K562 (cell line): ENCODE results near the gene GCDH. TPM values are rescaled to one million over a fixed set of nuclear protein-coding genes. Genes with fewer than 3 reads are reported as not detected.

Experiments
- ATAC-seq: fragments of 200-7000 bp; cut with Tn5 transposase; 3 replicates; pipeline ENCODE4 v1.9.1; 2020; ENCODE audit warnings: moderate library complexity
- BruUV-seq: library from RNA; stranded (reverse); fragments of 400-500 nt; replicated peaks from 2 replicates; lab custom pipeline; 2021; lab: Mats Ljungman, UMichigan
- CTCF ChIA-PET: fragments of 300-600 bp; formaldehyde crosslinking; extraction: SDS; loops from one replicate; lab custom pipeline; 2021; ENCODE audit warnings: low intra/inter-chr PET ratio; lab: Yijun Ruan, JAX
- POLR2A ChIA-PET: fragments of 300-600, 350-650 bp; sonication (Branson Sonifier 250); formaldehyde crosslinking; extraction: SDS; loops from one replicate; lab custom pipeline; 2021; ENCODE audit warnings: antibody characterized with exemption, inconsistent platforms; lab: Yijun Ruan, JAX
- DNase-seq, 4 experiments: peaks; one replicate each; pipeline versions ENCODE4 v3.0.0 to v3.0.0-alpha.2; 2011 to 2018; ENCODE audit warnings: low spot score in 3 of 4, mixed read lengths in 3 of 4; ENCODE audit errors: extremely low read depth in 1 of 4
- FAIRE-seq: peaks from 2 replicates; lab custom pipeline; 2011; peaks lifted over from hg19 to GRCh38; lab: Jason Lieb, UNC
- H2AFZ ChIP-seq: 2 replicates; pipeline ENCODE4 v1.6.0; 2011; ENCODE audit warnings: low read depth, low read length, control low read depth, inconsistent platforms
- H3K27ac ChIP-seq: fragments of 200-600 bp; 3 replicates; pipeline ENCODE4 v1.8.0; 2011; ENCODE audit warnings: low read depth, mild to moderate bottlenecking, control low read depth, inconsistent platforms, low read length, moderate library complexity, mixed read lengths; ENCODE audit errors: extremely low read depth
- H3K27me3 ChIP-seq, 2 experiments: fragments of 300-600 bp in 1 of 2; 2 replicates in 1 of 2; 3 replicates in 1 of 2; pipeline versions ENCODE4 v1.6.0 to v1.8.0; 2011; ENCODE audit warnings: inconsistent platforms in 2 of 2, low read length in 2 of 2, mild to moderate bottlenecking in 1 of 2, mixed read lengths in 1 of 2, moderate library complexity in 1 of 2; ENCODE audit not compliant: control insufficient read depth in 2 of 2, insufficient read depth in 2 of 2
- H3K36me3 ChIP-seq: fragments of 300-600 bp; 3 replicates; pipeline ENCODE4 v1.8.0; 2011; ENCODE audit warnings: mild to moderate bottlenecking, low read length, inconsistent platforms; ENCODE audit not compliant: control insufficient read depth, insufficient read depth
- H3K4me1 ChIP-seq, 2 experiments: fragments of 200-600 bp in 1 of 2; replicated peaks in 1 of 2; 2 replicates in 1 of 2; 3 replicates in 1 of 2; pipeline versions ENCODE4 v1.5.1 to v1.8.0; 2011; ENCODE audit warnings: inconsistent platforms in 2 of 2, low read length in 2 of 2, mild to moderate bottlenecking in 1 of 2, mixed read lengths in 1 of 2, moderate library complexity in 1 of 2; ENCODE audit not compliant: control insufficient read depth in 2 of 2, insufficient read depth in 2 of 2
- H3K4me2 ChIP-seq: 2 replicates; pipeline ENCODE4 v1.6.1; 2011; ENCODE audit warnings: low read length, control low read depth, inconsistent platforms, mixed read lengths; ENCODE audit not compliant: insufficient read depth
- H3K4me3 ChIP-seq: fragments of 200-600 bp; sonication (generic), shearing (Covaris generic); 2 replicates; pipeline ENCODE4 v1.5.1; 2016; ENCODE audit warnings: control low read depth, inconsistent platforms
- H3K79me2 ChIP-seq: fragments of 200-600 bp; 3 replicates; pipeline ENCODE4 v1.8.0; 2011; ENCODE audit warnings: low read length, inconsistent platforms; ENCODE audit not compliant: control insufficient read depth, insufficient read depth
- H3K9ac ChIP-seq, 2 experiments: 2 replicates each; pipeline versions ENCODE4 v1.6.0 to v1.6.1; 2011; ENCODE audit warnings: low read depth in 2 of 2, low read length in 2 of 2, control low read depth in 1 of 2, inconsistent platforms in 1 of 2, mild to moderate bottlenecking in 1 of 2, mixed read lengths in 1 of 2; ENCODE audit not compliant: insufficient read depth in 1 of 2
- H3K9me1 ChIP-seq: one replicate; pipeline ENCODE4 v1.6.0; 2011; ENCODE audit warnings: inconsistent platforms, mild to moderate bottlenecking, low read length, moderate library complexity; ENCODE audit not compliant: control insufficient read depth, insufficient read depth
- H3K9me3 ChIP-seq: replicated peaks from 2 replicates; pipeline ENCODE4 v1.5.1; 2011; ENCODE audit warnings: low read depth, low read length, inconsistent platforms; ENCODE audit not compliant: control insufficient read depth, insufficient read depth
- H4K20me1 ChIP-seq: replicated peaks from 2 replicates; pipeline ENCODE4 v1.6.1; 2011; ENCODE audit warnings: low read length, inconsistent platforms, mixed read lengths; ENCODE audit not compliant: control insufficient read depth, insufficient read depth
- BRF1 ChIP-seq: IDR thresholded peaks from 3 replicates; pipeline ENCODE4 v1.6.1; 2011; ENCODE audit warnings: borderline replicate concordance, mild to moderate bottlenecking; ENCODE audit not compliant: insufficient read length; ENCODE audit errors: extremely low read depth
- CBX3 ChIP-seq, 2 experiments: IDR thresholded peaks; 1 replicate in 1 of 2; 2 replicates in 1 of 2; pipeline ENCODE4 v1.6.1; 2012; ENCODE audit warnings: inconsistent platforms in 2 of 2, low read length in 2 of 2, borderline replicate concordance in 1 of 2, control low read depth in 1 of 2
- FOXJ2 ChIP-seq: fragments of 200-800 bp; sonication (Bioruptor generic); IDR thresholded peaks from 2 replicates; pipeline ENCODE4 v1.6.1; 2016; ENCODE audit warnings: missing genetic modification characterization, missing compliant biosample characterization
- GATAD2B ChIP-seq: fragments of 450-650 bp; IDR thresholded peaks from 2 replicates; pipeline ENCODE4 v1.6.1; 2017; ENCODE audit warnings: mild to moderate bottlenecking, borderline replicate concordance
- IRF2 ChIP-seq: sonication (generic); formaldehyde crosslinking; IDR thresholded peaks from 2 replicates; pipeline ENCODE4 v1.8.1; 2022; ENCODE audit warnings: mild to moderate bottlenecking, missing genetic modification reagents
- KDM1A ChIP-seq, 2 experiments: fragments of 450-650 bp; IDR thresholded peaks; 2 replicates each; pipeline ENCODE4 v1.6.1; 2016; ENCODE audit warnings: mild to moderate bottlenecking in 2 of 2
- NR4A1 ChIP-seq, 2 experiments: fragments of 250-450 bp in 1 of 2; fragments of 450-650 bp in 1 of 2; sonication (Bioruptor Pico) in 1 of 2; IDR thresholded peaks; 2 replicates each; pipeline versions ENCODE4 v1.4.0 to v1.6.1; 2016 to 2020; ENCODE audit warnings: mild to moderate bottlenecking in 2 of 2, missing compliant biosample characterization in 1 of 2, missing genetic modification characterization in 1 of 2, moderate library complexity in 1 of 2
- XRCC4 ChIP-seq: IDR thresholded peaks from one replicate; pipeline ENCODE4 v1.6.1; 2011; ENCODE audit not compliant: insufficient read depth, insufficient read length; ENCODE audit errors: extremely low read depth
- ZNF41 ChIP-seq: fragments of 250-450 bp; sonication (Bioruptor Pico); conservative IDR thresholded peaks from 2 replicates; pipeline ENCODE4 v1.4.0; 2020; ENCODE audit warnings: mild to moderate bottlenecking
- WGBS: fragments of 100-300 bp; shearing (Covaris generic); methylation state at CpG from one replicate; pipeline ENCODE4 v1.1.6; 2016; ENCODE audit warnings: low coverage, mixed read lengths; ENCODE audit not compliant: insufficient coverage; ENCODE audit errors: missing lambda C conversion rate; 5-methylcytosine and 5-hydroxymethylcytosine counted together
- in situ Hi-C: fragments of 300-500 bp; cut with MboI; formaldehyde crosslinking; loops from 4 replicates; pipeline ENCODE4 v1.15.0; 2018; ENCODE audit warnings: inconsistent platforms, mixed read lengths
- intact Hi-C: fragments of 100-400 bp; cut with micrococcal nuclease; formaldehyde crosslinking; loops from 2 replicates; pipeline ENCODE4 v1.14.2; 2022
- polyA plus RNA-seq, 8 experiments: library from polyadenylated mRNA; depleted of rRNA in 4 of 8; stranded (reverse) in 5 of 8; unstranded in 3 of 8; fragments of >200 nt; fragmentation: Nextera tagmentation in 2 of 8; fragmentation: Illumina TruSeq in 1 of 8; extraction: Ambion mirVana in 2 of 8; extraction: Trizol in 1 of 8; gene quantifications; 2 replicates each; pipeline versions ENCODE4 v1.2.1 to v1.2.3, GENCODE V29; 2011 to 2014; ENCODE audit warnings: inconsistent platforms in 1 of 8, missing spikeins in 1 of 8
- total RNA-seq, 7 experiments: library from RNA; depleted of rRNA in 6 of 7; stranded (reverse); fragments of >200 nt in 6 of 7; fragmentation: Illumina TruSeq in 2 of 7; extraction: Trizol in 2 of 7; gene quantifications; 2 replicates each; pipeline versions ENCODE4 v1.2.1 to v1.2.3, GENCODE V29; 2011 to 2021; ENCODE audit warnings: low replicate concordance in 1 of 7
- TF ChIP-seq, protein P1 (sequence below): fragments of 250-450 bp; sonication (Bioruptor Pico); IDR thresholded peaks from 2 replicates; pipeline ENCODE4 v1.8.0; 2022; ENCODE audit warnings: moderate library complexity, mild to moderate bottlenecking, inconsistent platforms
- TF ChIP-seq, protein P2 (sequence below): fragments of 250-450 bp; sonication (Bioruptor Pico); IDR thresholded peaks from 2 replicates; pipeline ENCODE4 v1.4.0; 2020; ENCODE audit warnings: mild to moderate bottlenecking, moderate library complexity
- TF ChIP-seq, protein P3 (sequence below): fragments of 200-800 bp; sonication (Bioruptor generic); IDR thresholded peaks from 2 replicates; pipeline ENCODE4 v1.6.1; 2017; ENCODE audit warnings: missing genetic modification characterization, missing compliant biosample characterization
- TF ChIP-seq, protein P4 (sequence below): fragments of 250-450 bp; sonication (Bioruptor Pico); IDR thresholded peaks from 2 replicates; pipeline ENCODE4 v1.4.0; 2020; ENCODE audit warnings: mild to moderate bottlenecking, moderate library complexity, borderline replicate concordance

GCDH gene
- total and polyA plus RNA-seq, 9 of the 15 experiments (the other 6 are each of a cell fraction or from before 2014, with no cell fraction given), result 2.9 to 50.8 (median 19.1) TPM

DNA sequence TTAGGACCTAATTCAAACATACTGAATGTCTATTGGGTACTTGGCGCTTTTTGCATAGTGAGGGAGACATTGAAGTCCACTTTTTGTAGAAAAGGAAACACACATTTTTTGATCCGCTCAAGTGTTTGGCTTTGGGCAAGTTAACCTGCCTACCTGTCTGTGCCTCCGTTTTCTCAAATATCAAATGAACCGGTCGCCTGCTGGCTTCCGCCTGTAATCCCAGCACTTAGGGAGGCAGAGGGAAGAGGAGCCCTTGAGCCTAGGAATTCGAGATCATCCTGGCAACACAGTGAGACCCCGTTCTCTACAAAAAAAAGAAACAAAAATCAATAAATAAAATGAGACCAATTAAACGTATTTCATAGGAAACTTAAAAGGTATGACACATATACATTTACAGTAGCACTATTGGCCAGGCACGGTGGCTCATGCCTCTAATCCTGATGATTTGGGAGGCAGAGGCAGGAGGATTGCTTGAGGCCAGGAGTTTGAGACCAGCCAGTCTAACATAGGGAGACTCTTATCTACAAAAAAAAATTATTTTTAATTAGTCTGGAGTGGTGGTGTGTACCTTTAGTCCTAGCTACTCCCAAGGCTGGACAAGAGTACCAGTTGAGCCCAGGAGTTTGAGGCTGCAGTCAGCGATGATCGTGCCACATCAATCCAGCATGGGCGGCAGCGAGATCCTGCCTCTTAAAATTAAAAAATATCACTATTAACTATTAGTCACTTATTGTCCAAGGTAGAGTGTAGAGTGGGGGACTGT is 56.0 kb downstream of the GCDH start:
- peaks cover 76% of the 10 kb centered on the region for H3K36me3 ChIP-seq
- H3K4me3 ChIP-seq, result peak overlapping the region; percentile 66
- no peaks in the 10 kb centered on the region for H3K27me3 ChIP-seq
- ChIA-PET POLR2A (interaction anchor here (0.6 to 2.3 kb wide), 13 partner anchors 8 to 132 kb away, joined by 3 to 14 read pairs (median 4); partner anchors contain the start of genes CALR, FARSA, GADD45GIP1 and KLF1), CTCF (interaction anchor here (0.8 kb wide), 1 partner anchor 61 kb away, joined by 3 read pairs; no protein-coding TSS in a partner anchor)
- peaks cover 47% of the 10 kb centered on the region for H3K79me2 ChIP-seq
- peak overlapping the region; percentile 91 to 96 for H3K9ac ChIP-seq
- H3K27ac ChIP-seq, result peak overlapping the region; percentile 88
- no peaks in the 10 kb centered on the region for H3K9me3 ChIP-seq
- no peak overlapping the region for H2AFZ ChIP-seq
- H3K4me2 ChIP-seq, result peak overlapping the region; percentile 95
- FAIRE-seq (peak; percentile 11), ATAC-seq (no peak), DNase-seq (no peak)
- BruUV-seq, result TSS peak; percentile 50
- WGBS, result 31% methylated on average over 14 of the region's 14 CpGs
- H3K9me1 ChIP-seq, result peaks cover 10% of the 10 kb centered on the region
- peaks cover 11 to 26% of the 10 kb centered on the region in 2 experiments; a peak in 4 of 5 replicates for H3K4me1 ChIP-seq
- peaks cover 7% of the 10 kb centered on the region for H4K20me1 ChIP-seq
- in situ Hi-C loops, result no loop called here
- intact Hi-C loops, result no loop called here
- TF ChIP-seq, protein P1, sequence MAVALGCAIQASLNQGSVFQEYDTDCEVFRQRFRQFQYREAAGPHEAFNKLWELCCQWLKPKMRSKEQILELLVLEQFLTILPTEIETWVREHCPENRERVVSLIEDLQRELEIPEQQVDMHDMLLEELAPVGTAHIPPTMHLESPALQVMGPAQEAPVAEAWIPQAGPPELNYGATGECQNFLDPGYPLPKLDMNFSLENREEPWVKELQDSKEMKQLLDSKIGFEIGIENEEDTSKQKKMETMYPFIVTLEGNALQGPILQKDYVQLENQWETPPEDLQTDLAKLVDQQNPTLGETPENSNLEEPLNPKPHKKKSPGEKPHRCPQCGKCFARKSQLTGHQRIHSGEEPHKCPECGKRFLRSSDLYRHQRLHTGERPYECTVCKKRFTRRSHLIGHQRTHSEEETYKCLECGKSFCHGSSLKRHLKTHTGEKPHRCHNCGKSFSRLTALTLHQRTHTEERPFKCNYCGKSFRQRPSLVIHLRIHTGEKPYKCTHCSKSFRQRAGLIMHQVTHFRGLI (CRISPR knock-in tag), result no peak
- TF ChIP-seq KDM1A (IDR thresholded peaks at IDR 0.05) (peak in 1 of 2 experiments; percentile 13; a peak in 1 of 4 replicates), FOXJ2 (no peak), XRCC4 (no peak), NR4A1 (CRISPR knock-in tag; IDR thresholded peaks at IDR 0.05) (no peak), NR4A1 (tag; IDR thresholded peaks at IDR 0.05) (no peak), BRF1 (no peak), ZNF41 (CRISPR knock-in tag) (no peak), CBX3 (IDR thresholded peaks at IDR 0.05; ENCODE audit: borderline replicate concordance in 1 of 2, low read length in 2 of 2) (no peak), IRF2 (CRISPR knock-in tag) (no peak), GATAD2B (no peak)
- TF ChIP-seq, protein P2, sequence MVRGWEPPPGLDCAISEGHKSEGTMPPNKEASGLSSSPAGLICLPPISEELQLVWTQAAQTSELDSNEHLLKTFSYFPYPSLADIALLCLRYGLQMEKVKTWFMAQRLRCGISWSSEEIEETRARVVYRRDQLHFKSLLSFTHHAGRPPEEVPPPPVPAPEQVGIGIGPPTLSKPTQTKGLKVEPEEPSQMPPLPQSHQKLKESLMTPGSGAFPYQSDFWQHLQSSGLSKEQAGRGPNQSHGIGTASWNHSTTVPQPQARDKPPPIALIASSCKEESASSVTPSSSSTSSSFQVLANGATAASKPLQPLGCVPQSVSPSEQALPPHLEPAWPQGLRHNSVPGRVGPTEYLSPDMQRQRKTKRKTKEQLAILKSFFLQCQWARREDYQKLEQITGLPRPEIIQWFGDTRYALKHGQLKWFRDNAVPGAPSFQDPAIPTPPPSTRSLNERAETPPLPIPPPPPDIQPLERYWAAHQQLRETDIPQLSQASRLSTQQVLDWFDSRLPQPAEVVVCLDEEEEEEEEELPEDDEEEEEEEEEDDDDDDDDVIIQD, result no peak
- TF ChIP-seq, protein P3, sequence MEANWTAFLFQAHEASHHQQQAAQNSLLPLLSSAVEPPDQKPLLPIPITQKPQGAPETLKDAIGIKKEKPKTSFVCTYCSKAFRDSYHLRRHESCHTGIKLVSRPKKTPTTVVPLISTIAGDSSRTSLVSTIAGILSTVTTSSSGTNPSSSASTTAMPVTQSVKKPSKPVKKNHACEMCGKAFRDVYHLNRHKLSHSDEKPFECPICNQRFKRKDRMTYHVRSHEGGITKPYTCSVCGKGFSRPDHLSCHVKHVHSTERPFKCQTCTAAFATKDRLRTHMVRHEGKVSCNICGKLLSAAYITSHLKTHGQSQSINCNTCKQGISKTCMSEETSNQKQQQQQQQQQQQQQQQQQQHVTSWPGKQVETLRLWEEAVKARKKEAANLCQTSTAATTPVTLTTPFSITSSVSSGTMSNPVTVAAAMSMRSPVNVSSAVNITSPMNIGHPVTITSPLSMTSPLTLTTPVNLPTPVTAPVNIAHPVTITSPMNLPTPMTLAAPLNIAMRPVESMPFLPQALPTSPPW, result no peak
- TF ChIP-seq, protein P4, sequence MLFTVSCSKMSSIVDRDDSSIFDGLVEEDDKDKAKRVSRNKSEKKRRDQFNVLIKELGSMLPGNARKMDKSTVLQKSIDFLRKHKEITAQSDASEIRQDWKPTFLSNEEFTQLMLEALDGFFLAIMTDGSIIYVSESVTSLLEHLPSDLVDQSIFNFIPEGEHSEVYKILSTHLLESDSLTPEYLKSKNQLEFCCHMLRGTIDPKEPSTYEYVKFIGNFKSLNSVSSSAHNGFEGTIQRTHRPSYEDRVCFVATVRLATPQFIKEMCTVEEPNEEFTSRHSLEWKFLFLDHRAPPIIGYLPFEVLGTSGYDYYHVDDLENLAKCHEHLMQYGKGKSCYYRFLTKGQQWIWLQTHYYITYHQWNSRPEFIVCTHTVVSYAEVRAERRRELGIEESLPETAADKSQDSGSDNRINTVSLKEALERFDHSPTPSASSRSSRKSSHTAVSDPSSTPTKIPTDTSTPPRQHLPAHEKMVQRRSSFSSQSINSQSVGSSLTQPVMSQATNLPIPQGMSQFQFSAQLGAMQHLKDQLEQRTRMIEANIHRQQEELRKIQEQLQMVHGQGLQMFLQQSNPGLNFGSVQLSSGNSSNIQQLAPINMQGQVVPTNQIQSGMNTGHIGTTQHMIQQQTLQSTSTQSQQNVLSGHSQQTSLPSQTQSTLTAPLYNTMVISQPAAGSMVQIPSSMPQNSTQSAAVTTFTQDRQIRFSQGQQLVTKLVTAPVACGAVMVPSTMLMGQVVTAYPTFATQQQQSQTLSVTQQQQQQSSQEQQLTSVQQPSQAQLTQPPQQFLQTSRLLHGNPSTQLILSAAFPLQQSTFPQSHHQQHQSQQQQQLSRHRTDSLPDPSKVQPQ (CRISPR knock-in tag), result no peak
